Neural cell (in vitro differentiated cells): ENCODE data around the gene UBP1. TPM values are rescaled to one million over a fixed set of nuclear protein-coding genes. Genes with fewer than 3 reads are reported as not detected.

Experiments used
- H2AFZ ChIP-seq: fragments of 200-600, 300-800 bp; sonication (generic), shearing (Covaris generic); 2 replicates; pipeline ENCODE4 v1.6.0; 2014; ENCODE audit warnings: low read depth, mild to moderate bottlenecking, antibody characterized with exemption, low read length, moderate library complexity
- H3F3A ChIP-seq: fragments of 200-600 bp; shearing (Covaris generic); 2 replicates; pipeline ENCODE4 v1.6.1; 2016; ENCODE audit warnings: mild to moderate bottlenecking, moderate library complexity, mixed read lengths, antibody characterized with exemption, low read length; ENCODE audit not compliant: insufficient read depth, poor library complexity, severe bottlenecking
- H3K27ac ChIP-seq: fragments of 200-600, 300-800 bp; sonication (generic), shearing (Covaris generic); 2 replicates; pipeline ENCODE4 v1.5.1; 2014; ENCODE audit warnings: mild to moderate bottlenecking, low read length, moderate library complexity
- H3K27me3 ChIP-seq: fragments of 300-800, 200-600 bp; sonication (generic), shearing (Covaris generic); 2 replicates; pipeline ENCODE4 v1.6.0; 2014; ENCODE audit warnings: mild to moderate bottlenecking, low read depth, low read length, moderate library complexity; ENCODE audit not compliant: insufficient read depth
- H3K36me3 ChIP-seq: fragments of 300-800, 200-600 bp; sonication (generic), shearing (Covaris generic); 2 replicates; pipeline ENCODE4 v1.5.1; 2014; ENCODE audit warnings: mild to moderate bottlenecking, antibody characterized with exemption, low read length, moderate library complexity; ENCODE audit not compliant: insufficient read depth
- H3K4me2 ChIP-seq: fragments of 300-800, 200-600 bp; sonication (generic), shearing (Covaris generic); 2 replicates; pipeline ENCODE4 v1.6.0; 2014; ENCODE audit warnings: mild to moderate bottlenecking, low read length
- H3K4me3 ChIP-seq: fragments of 300-800, 200-600 bp; sonication (generic), shearing (Covaris generic); 2 replicates; pipeline ENCODE4 v1.5.1; 2014; ENCODE audit warnings: mild to moderate bottlenecking, low read length, moderate library complexity
- H3K79me2 ChIP-seq: fragments of 200-600 bp; shearing (Covaris generic); replicated peaks from 2 replicates; pipeline ENCODE4 v1.6.0; 2014; ENCODE audit warnings: mild to moderate bottlenecking, low read length, moderate library complexity; ENCODE audit not compliant: insufficient read depth
- H3K9ac ChIP-seq: fragments of 300-800, 200-600 bp; sonication (generic), shearing (Covaris generic); 2 replicates; pipeline ENCODE4 v1.6.1; 2016; ENCODE audit warnings: mild to moderate bottlenecking, low read length, mixed read lengths
- H3K9me2 ChIP-seq: fragments of 200-600 bp; shearing (Covaris generic); 2 replicates; pipeline ENCODE4 v1.6.1; 2016; ENCODE audit warnings: mild to moderate bottlenecking, low read length, mixed read lengths; ENCODE audit not compliant: insufficient read depth
- H3K9me3 ChIP-seq: fragments of 200-600, 300-800 bp; sonication (generic), shearing (Covaris generic); 2 replicates; pipeline ENCODE4 v1.6.1; 2016; ENCODE audit warnings: mild to moderate bottlenecking, mixed run types, low read length, moderate library complexity, mixed read lengths
- H4K20me1 ChIP-seq: fragments of 200-600 bp; shearing (Covaris generic); 2 replicates; pipeline ENCODE4 v1.6.1; 2016; ENCODE audit warnings: mild to moderate bottlenecking, mixed run types; ENCODE audit not compliant: insufficient read depth
- EP300 ChIP-seq: fragments of 450-650 bp; conservative IDR thresholded peaks from 2 replicates; pipeline ENCODE4 v1.6.1; 2014; ENCODE audit warnings: antibody characterized with exemption, mild to moderate bottlenecking, moderate library complexity; ENCODE audit not compliant: poor library complexity, severe bottlenecking
- EZH2 ChIP-seq: fragments of 200-600, 300-800 bp; shearing (Covaris generic), sonication (generic); IDR thresholded peaks from 2 replicates; pipeline ENCODE4 v1.6.1; 2014; ENCODE audit warnings: antibody characterized with exemption, low read length, borderline replicate concordance, mild to moderate bottlenecking; ENCODE audit not compliant: insufficient read depth, poor library complexity, severe bottlenecking
- MXI1 ChIP-seq: fragments of 450-650 bp; conservative IDR thresholded peaks from 2 replicates; pipeline ENCODE4 v1.6.1; 2014; ENCODE audit warnings: antibody characterized with exemption, mild to moderate bottlenecking; ENCODE audit not compliant: poor library complexity, severe bottlenecking
- POLR2AphosphoS5 ChIP-seq: IDR thresholded peaks from 2 replicates; pipeline ENCODE4 v1.6.1; 2012
- RAD21 ChIP-seq: fragments of 450-650 bp; conservative IDR thresholded peaks from 2 replicates; pipeline ENCODE4 v1.6.1; 2014; ENCODE audit warnings: antibody characterized with exemption, mild to moderate bottlenecking, moderate library complexity
- SMC3 ChIP-seq: fragments of 450-650 bp; conservative IDR thresholded peaks from 2 replicates; pipeline ENCODE4 v1.6.1; 2014; ENCODE audit warnings: antibody characterized with exemption, mild to moderate bottlenecking, moderate library complexity; ENCODE audit not compliant: poor library complexity
- TAF1 ChIP-seq: IDR thresholded peaks from 2 replicates; pipeline ENCODE4 v1.6.1; 2012; ENCODE audit warnings: low read depth
- polyA plus RNA-seq: library from polyadenylated mRNA; depleted of rRNA; stranded (reverse); fragments of >200 nt; gene quantifications from 2 replicates; pipeline ENCODE4 v1.2.3, GENCODE V29; 2014
- TF ChIP-seq, protein P1 (sequence below): fragments of 450-650 bp; IDR thresholded peaks from 2 replicates; pipeline ENCODE4 v1.5.1; 2014; ENCODE audit warnings: antibody characterized with exemption, mild to moderate bottlenecking, moderate library complexity; ENCODE audit not compliant: poor library complexity, severe bottlenecking
- TF ChIP-seq, protein P2 (sequence below): IDR thresholded peaks from 2 replicates; pipeline ENCODE4 v1.6.1; 2012; ENCODE audit warnings: borderline replicate concordance

UBP1 gene
- polyA plus RNA-seq, 1 donor from 2014 or later, result 74.2 TPM

DNA sequence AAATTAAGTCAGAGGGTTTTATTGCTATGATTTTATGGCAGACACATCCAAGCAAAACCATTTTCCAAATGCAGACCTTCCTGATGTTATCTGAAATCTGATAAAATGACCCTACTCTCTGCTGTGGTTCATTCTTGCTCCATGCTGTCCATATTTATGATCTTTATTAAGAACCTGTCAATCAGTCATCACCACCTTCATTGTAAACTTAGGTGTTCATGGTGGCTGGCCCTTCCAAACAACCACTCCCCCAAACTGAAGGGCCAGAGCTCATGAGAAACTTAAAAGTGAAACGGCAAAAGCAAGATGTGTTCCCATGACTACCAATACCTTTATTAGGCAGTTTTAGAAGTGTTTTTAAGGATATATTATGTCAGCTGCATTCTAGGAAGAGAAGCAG lies 53.6 kb downstream of the UBP1 start:
- TF ChIP-seq TAF1 (no peak), RAD21 (no peak), POLR2AphosphoS5 (no peak), SMC3 (no peak), MXI1 (no peak), EZH2 (no peak)
- TF ChIP-seq, protein P1, sequence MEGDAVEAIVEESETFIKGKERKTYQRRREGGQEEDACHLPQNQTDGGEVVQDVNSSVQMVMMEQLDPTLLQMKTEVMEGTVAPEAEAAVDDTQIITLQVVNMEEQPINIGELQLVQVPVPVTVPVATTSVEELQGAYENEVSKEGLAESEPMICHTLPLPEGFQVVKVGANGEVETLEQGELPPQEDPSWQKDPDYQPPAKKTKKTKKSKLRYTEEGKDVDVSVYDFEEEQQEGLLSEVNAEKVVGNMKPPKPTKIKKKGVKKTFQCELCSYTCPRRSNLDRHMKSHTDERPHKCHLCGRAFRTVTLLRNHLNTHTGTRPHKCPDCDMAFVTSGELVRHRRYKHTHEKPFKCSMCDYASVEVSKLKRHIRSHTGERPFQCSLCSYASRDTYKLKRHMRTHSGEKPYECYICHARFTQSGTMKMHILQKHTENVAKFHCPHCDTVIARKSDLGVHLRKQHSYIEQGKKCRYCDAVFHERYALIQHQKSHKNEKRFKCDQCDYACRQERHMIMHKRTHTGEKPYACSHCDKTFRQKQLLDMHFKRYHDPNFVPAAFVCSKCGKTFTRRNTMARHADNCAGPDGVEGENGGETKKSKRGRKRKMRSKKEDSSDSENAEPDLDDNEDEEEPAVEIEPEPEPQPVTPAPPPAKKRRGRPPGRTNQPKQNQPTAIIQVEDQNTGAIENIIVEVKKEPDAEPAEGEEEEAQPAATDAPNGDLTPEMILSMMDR, result no peak
- TF ChIP-seq, protein P2, sequence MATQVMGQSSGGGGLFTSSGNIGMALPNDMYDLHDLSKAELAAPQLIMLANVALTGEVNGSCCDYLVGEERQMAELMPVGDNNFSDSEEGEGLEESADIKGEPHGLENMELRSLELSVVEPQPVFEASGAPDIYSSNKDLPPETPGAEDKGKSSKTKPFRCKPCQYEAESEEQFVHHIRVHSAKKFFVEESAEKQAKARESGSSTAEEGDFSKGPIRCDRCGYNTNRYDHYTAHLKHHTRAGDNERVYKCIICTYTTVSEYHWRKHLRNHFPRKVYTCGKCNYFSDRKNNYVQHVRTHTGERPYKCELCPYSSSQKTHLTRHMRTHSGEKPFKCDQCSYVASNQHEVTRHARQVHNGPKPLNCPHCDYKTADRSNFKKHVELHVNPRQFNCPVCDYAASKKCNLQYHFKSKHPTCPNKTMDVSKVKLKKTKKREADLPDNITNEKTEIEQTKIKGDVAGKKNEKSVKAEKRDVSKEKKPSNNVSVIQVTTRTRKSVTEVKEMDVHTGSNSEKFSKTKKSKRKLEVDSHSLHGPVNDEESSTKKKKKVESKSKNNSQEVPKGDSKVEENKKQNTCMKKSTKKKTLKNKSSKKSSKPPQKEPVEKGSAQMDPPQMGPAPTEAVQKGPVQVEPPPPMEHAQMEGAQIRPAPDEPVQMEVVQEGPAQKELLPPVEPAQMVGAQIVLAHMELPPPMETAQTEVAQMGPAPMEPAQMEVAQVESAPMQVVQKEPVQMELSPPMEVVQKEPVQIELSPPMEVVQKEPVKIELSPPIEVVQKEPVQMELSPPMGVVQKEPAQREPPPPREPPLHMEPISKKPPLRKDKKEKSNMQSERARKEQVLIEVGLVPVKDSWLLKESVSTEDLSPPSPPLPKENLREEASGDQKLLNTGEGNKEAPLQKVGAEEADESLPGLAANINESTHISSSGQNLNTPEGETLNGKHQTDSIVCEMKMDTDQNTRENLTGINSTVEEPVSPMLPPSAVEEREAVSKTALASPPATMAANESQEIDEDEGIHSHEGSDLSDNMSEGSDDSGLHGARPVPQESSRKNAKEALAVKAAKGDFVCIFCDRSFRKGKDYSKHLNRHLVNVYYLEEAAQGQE, result no peak
- Histone ChIP-seq H4K20me1 (no peaks in the 10 kb centered on the region), H3K27me3 (no peaks in the 10 kb centered on the region), H3K9me3 (no peaks in the 10 kb centered on the region), H3K4me3 (no peak overlapping the region), H3K79me2 (no peaks in the 10 kb centered on the region), H3K36me3 (peaks cover 14% of the 10 kb centered on the region), H3K27ac (no peak overlapping the region), H3K9ac (no peak overlapping the region), H2AFZ (no peak overlapping the region), H3F3A (no peaks in the 10 kb centered on the region), H3K9me2 (no peaks in the 10 kb centered on the region), H3K4me2 (no peak overlapping the region)

DNA sequence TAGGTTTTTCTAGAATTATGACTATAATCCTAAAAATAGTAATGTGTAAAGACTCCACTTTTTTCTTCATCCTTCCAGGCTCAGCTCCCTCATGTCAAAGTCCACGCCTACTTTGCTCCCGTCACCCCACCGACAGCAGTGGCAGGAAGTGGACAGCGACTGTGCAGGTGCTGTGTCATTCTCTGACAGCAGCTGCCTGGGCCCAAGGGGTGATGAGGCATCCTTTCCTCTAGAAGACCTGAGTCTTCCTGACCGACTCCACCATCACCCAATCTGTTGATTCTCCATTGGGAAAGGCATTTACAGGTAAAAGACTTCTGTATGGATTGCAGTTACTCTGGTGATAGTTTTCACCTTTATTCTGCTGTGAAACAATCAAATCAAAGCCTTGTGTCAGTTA lies 54.8 kb downstream of the UBP1 start:
- no peaks in the 10 kb centered on the region for H4K20me1 ChIP-seq
- no peak overlapping the region for H3K4me3 ChIP-seq
- H2AFZ ChIP-seq, result no peak overlapping the region
- H3K4me2 ChIP-seq, result no peak overlapping the region
- no peaks in the 10 kb centered on the region for H3K79me2 ChIP-seq
- no peak overlapping the region for H3K27ac ChIP-seq
- TF ChIP-seq TAF1 (no peak), SMC3 (no peak), POLR2AphosphoS5 (no peak), MXI1 (no peak), RAD21 (no peak), EZH2 (no peak), EP300 (no peak)
- TF ChIP-seq, protein P1, result no peak
- TF ChIP-seq, protein P2, result no peak
- H3K36me3 ChIP-seq, result peaks cover 14% of the 10 kb centered on the region
- H3K9ac ChIP-seq, result no peak overlapping the region
- H3K9me2 ChIP-seq, result no peaks in the 10 kb centered on the region
- no peaks in the 10 kb centered on the region for H3K27me3 ChIP-seq
- no peaks in the 10 kb centered on the region for H3K9me3 ChIP-seq
- no peaks in the 10 kb centered on the region for H3F3A ChIP-seq
